ENCODE results near the gene PIGL.

Gene PIGL

GRCh38 chr17:16314189-16314588 lies 97.2 kb downstream of the PIGL start:
- Histone ChIP-seq H3K9me2 (replicated peaks; ENCODE audit: insufficient read depth, low read length) (no peaks in the 10 kb centered on the region), H3K79me2 (ENCODE audit: low read length) (no peaks in the 10 kb centered on the region), H3K4me1 (ENCODE audit: low read length) (no peaks in the 10 kb centered on the region), H3K27me3 (replicated peaks; ENCODE audit: insufficient read depth, low read length) (no peaks in the 10 kb centered on the region), H2AFZ (ENCODE audit: low read length) (no peak overlapping the region), H3K4me2 (ENCODE audit: low read depth, low read length) (no peak overlapping the region), H3K27ac (ENCODE audit: low read length) (no peak overlapping the region), H3K9ac (ENCODE audit: low read length) (no peak overlapping the region), H3K9me3 (replicated peaks; ENCODE audit: insufficient read depth, low read length) (no peaks in the 10 kb centered on the region), H3F3A (ENCODE audit: insufficient read depth, low read length) (no peaks in the 10 kb centered on the region), H3K36me3 (replicated peaks; ENCODE audit: insufficient read depth, low read length) (no peaks in the 10 kb centered on the region), H3K4me3 (ENCODE audit: low read length) (no peak overlapping the region), H4K20me1 (ENCODE audit: insufficient read depth, low read length) (no peaks in the 10 kb centered on the region)
- no peak for TF ChIP-seq EZH2phosphoT487 (IDR thresholded peaks at IDR 0.05; ENCODE audit: low read length)
- no peak for TF ChIP-seq EZH2 (optimal IDR thresholded peaks at IDR 0.05; ENCODE audit: low read depth, low read length)
- TF ChIP-seq CTCF (IDR thresholded peaks at IDR 0.05; ENCODE audit: low read length) = no peak
- DNase-seq = no peak

GRCh38 chr17:16314859-16315258 lies 97.8 kb downstream of the PIGL start:
- Histone ChIP-seq H2AFZ (ENCODE audit: low read length) (no peak overlapping the region), H3K27me3 (replicated peaks; ENCODE audit: insufficient read depth, low read length) (no peaks in the 10 kb centered on the region), H3K4me1 (ENCODE audit: low read length) (no peaks in the 10 kb centered on the region), H3F3A (ENCODE audit: insufficient read depth, low read length) (no peaks in the 10 kb centered on the region), H3K79me2 (ENCODE audit: low read length) (no peaks in the 10 kb centered on the region), H3K9me3 (replicated peaks; ENCODE audit: insufficient read depth, low read length) (no peaks in the 10 kb centered on the region), H3K9me2 (replicated peaks; ENCODE audit: insufficient read depth, low read length) (no peaks in the 10 kb centered on the region), H3K9ac (ENCODE audit: low read length) (no peak overlapping the region), H3K36me3 (replicated peaks; ENCODE audit: insufficient read depth, low read length) (no peaks in the 10 kb centered on the region), H3K27ac (ENCODE audit: low read length) (no peak overlapping the region), H3K4me2 (ENCODE audit: low read depth, low read length) (no peak overlapping the region), H3K4me3 (ENCODE audit: low read length) (no peak overlapping the region), H4K20me1 (ENCODE audit: insufficient read depth, low read length) (no peaks in the 10 kb centered on the region)
- TF ChIP-seq EZH2 (optimal IDR thresholded peaks at IDR 0.05; ENCODE audit: low read depth, low read length) = no peak
- no peak for TF ChIP-seq CTCF (IDR thresholded peaks at IDR 0.05; ENCODE audit: low read length)
- no peak for TF ChIP-seq EZH2phosphoT487 (IDR thresholded peaks at IDR 0.05; ENCODE audit: low read length)
- DNase-seq = no peak

- no peaks in the 10 kb centered on the region for H4K20me1 ChIP-seq (ENCODE audit: insufficient read depth, low read length)
- H3K27ac ChIP-seq (ENCODE audit: low read length) = no peak overlapping the region
- no peaks in the 10 kb centered on the region for H3F3A ChIP-seq (ENCODE audit: insufficient read depth, low read length)
- no peaks in the 10 kb centered on the region for H3K27me3 ChIP-seq (replicated peaks; ENCODE audit: insufficient read depth, low read length)
- no peak for TF ChIP-seq CTCF (IDR thresholded peaks at IDR 0.05; ENCODE audit: low read length)
- TF ChIP-seq EZH2 (optimal IDR thresholded peaks at IDR 0.05; ENCODE audit: low read depth, low read length) = no peak
- TF ChIP-seq EZH2phosphoT487 (IDR thresholded peaks at IDR 0.05; ENCODE audit: low read length) = no peak
- no peaks in the 10 kb centered on the region for H3K4me1 ChIP-seq (ENCODE audit: low read length)
- no peak overlapping the region for H3K4me2 ChIP-seq (ENCODE audit: low read depth, low read length)
- H2AFZ ChIP-seq (ENCODE audit: low read length) = no peak overlapping the region
- no peak overlapping the region for H3K4me3 ChIP-seq (ENCODE audit: low read length)
- H3K9me2 ChIP-seq (replicated peaks; ENCODE audit: insufficient read depth, low read length) = no peaks in the 10 kb centered on the region
- H3K79me2 ChIP-seq (ENCODE audit: low read length) = no peaks in the 10 kb centered on the region
- no peak for DNase-seq
- no peaks in the 10 kb centered on the region for H3K9me3 ChIP-seq (replicated peaks; ENCODE audit: insufficient read depth, low read length)
- no peaks in the 10 kb centered on the region for H3K36me3 ChIP-seq (replicated peaks; ENCODE audit: insufficient read depth, low read length)
- H3K9ac ChIP-seq (ENCODE audit: low read length) = no peak overlapping the region
These were observed 103.0 kb downstream of the PIGL start for GRCh38 chr17:16319969-16320368.

Data from MM.1S (cell line).